Renal cortex interstitium (tissue), 15 donors: ENCODE results near the gene FXYD5. TPM values are rescaled to one million over a fixed set of nuclear protein-coding genes. Genes with fewer than 3 reads are reported as not detected.

ENCODE experiments used
- DNase-seq, 11 donors: peaks; one replicate each; pipeline ENCODE4 v3.0.0-alpha.2; 2013; ENCODE audit warnings: low read depth in 9 of 11, low spot score in 4 of 11; ENCODE audit errors: extremely low read depth in 1 of 11
- long read RNA-seq, 16 experiments: transcript quantifications; one replicate each; lab custom pipeline, GENCODE V29; 2026
- polyA plus RNA-seq, 3 donors: library from polyadenylated mRNA; unstranded; fragments of 120-200 nt; gene quantifications; one replicate each; pipeline ENCODE4 v1.2.1, GENCODE V29; 2013; ENCODE audit not compliant: insufficient read length in 3 of 3

Gene FXYD5
- 10 to 100 TPM; 19.4 to 29.2 (median 22.0) TPM for polyA plus RNA-seq
- long read RNA-seq, donor 1, transcript FXYD5-204 (9 exons, 872 nt): major isoform, 5 of 5 reads
- long read RNA-seq, donor 1, partial matches to known transcripts: 0 of 5 reads
- long read RNA-seq, donor 1, other reads (novel, unspliced or antisense): 0 of 5 reads
- long read RNA-seq, donor 2, transcript FXYD5-204 (9 exons, 872 nt): major isoform, 6 of 9 reads
- long read RNA-seq, donor 2, partial matches to known transcripts: 0 of 9 reads
- long read RNA-seq, donor 2, other reads (novel, unspliced or antisense): 0 of 9 reads
- long read RNA-seq, donor 3, transcript FXYD5-204 (9 exons, 872 nt): major isoform, 9 of 14 reads
- long read RNA-seq, donor 3, partial matches to known transcripts: 0 of 14 reads
- long read RNA-seq, donor 3, other reads (novel, unspliced or antisense): 0 of 14 reads
- long read RNA-seq, donor 4, partial matches to known transcripts: 0 of 5 reads
- long read RNA-seq, donor 4, other reads (novel, unspliced or antisense): 0 of 5 reads
- long read RNA-seq, donor 5, transcript FXYD5-204 (9 exons, 872 nt): major isoform, 10 of 23 reads
- long read RNA-seq, donor 5, partial matches to known transcripts: 7 of 23 reads
- long read RNA-seq, donor 5, other reads (novel, unspliced or antisense): 0 of 23 reads
- long read RNA-seq, donor 6, partial matches to known transcripts: 0 of 6 reads
- long read RNA-seq, donor 6, other reads (novel, unspliced or antisense): 0 of 6 reads
- long read RNA-seq, donor 7, transcript FXYD5-204 (9 exons, 872 nt): major isoform, 7 of 9 reads
- long read RNA-seq, donor 7, partial matches to known transcripts: 0 of 9 reads
- long read RNA-seq, donor 7, other reads (novel, unspliced or antisense): 0 of 9 reads
- long read RNA-seq, donor 8, transcript FXYD5-204 (9 exons, 872 nt): major isoform, 6 of 8 reads
- long read RNA-seq, donor 8, partial matches to known transcripts: 0 of 8 reads
- long read RNA-seq, donor 8, other reads (novel, unspliced or antisense): 0 of 8 reads
- long read RNA-seq, donor 9, transcript FXYD5-204 (9 exons, 872 nt): major isoform, 10 of 14 reads
- long read RNA-seq, donor 9, partial matches to known transcripts: 0 of 14 reads
- long read RNA-seq, donor 9, other reads (novel, unspliced or antisense): 0 of 14 reads
- long read RNA-seq, donor 10, transcript FXYD5-204 (9 exons, 872 nt): major isoform, 8 of 14 reads
- long read RNA-seq, donor 10, partial matches to known transcripts: 0 of 14 reads
- long read RNA-seq, donor 10, other reads (novel, unspliced or antisense): 0 of 14 reads
- long read RNA-seq, donor 11, partial matches to known transcripts: 0 of 7 reads
- long read RNA-seq, donor 11, other reads (novel, unspliced or antisense): 0 of 7 reads
- long read RNA-seq, donor 12, partial matches to known transcripts: 0 of 1 reads
- long read RNA-seq, donor 12, other reads (novel, unspliced or antisense): 0 of 1 reads
- long read RNA-seq, donor 13, transcript FXYD5-201 (8 exons, 1,580 nt): minor isoform, 5 of 14 reads
- long read RNA-seq, donor 13, transcript FXYD5-204 (9 exons, 872 nt): major isoform, 7 of 14 reads
- long read RNA-seq, donor 13, partial matches to known transcripts: 0 of 14 reads
- long read RNA-seq, donor 13, other reads (novel, unspliced or antisense): 0 of 14 reads
- long read RNA-seq, donor 14, partial matches to known transcripts: 0 of 2 reads
- long read RNA-seq, donor 14, other reads (novel, unspliced or antisense): 0 of 2 reads
- long read RNA-seq, donor 15, transcript FXYD5-204 (9 exons, 872 nt): major isoform, 6 of 7 reads
- long read RNA-seq, donor 15, partial matches to known transcripts: 0 of 7 reads
- long read RNA-seq, donor 15, other reads (novel, unspliced or antisense): 0 of 7 reads
- long read RNA-seq, donor 16, transcript FXYD5-204 (9 exons, 872 nt): major isoform, 13 of 17 reads
- long read RNA-seq, donor 16, partial matches to known transcripts: 0 of 17 reads
- long read RNA-seq, donor 16, other reads (novel, unspliced or antisense): 0 of 17 reads

GRCh38 chr19:35154525-35155406 is at the start of gene FXYD5:
Gene FXYD5, plus strand, starts transcription at chr19:35154735. Its CDS starts 816 bp downstream, at chr19:35155551.
- DNase-seq: no peak

- no peak for DNase-seq
Measured at GRCh38 chr19:35105047-35105410, 49.5 kb upstream of the FXYD5 start.

GRCh38 chr19:35105411-35106290 is 48.9 kb upstream of the FXYD5 start:
- no peak for DNase-seq

- DNase-seq: no peak
Measured at GRCh38 chr19:35106291-35106583, 48.3 kb upstream of the FXYD5 start.

- DNase-seq: no peak
Measured at GRCh38 chr19:35106898-35107541, 47.5 kb upstream of the FXYD5 start.

GRCh38 chr19:35107545-35107944 is 47.0 kb upstream of the FXYD5 start:
- no peak for DNase-seq

GRCh38 chr19:35108730-35109129 is 45.8 kb upstream of the FXYD5 start:
- DNase-seq: no peak

- no peak for DNase-seq
Measured at GRCh38 chr19:35109395-35110112, 45.0 kb upstream of the FXYD5 start.

GRCh38 chr19:35110974-35111373 is 43.6 kb upstream of the FXYD5 start:
- DNase-seq: no peak

- DNase-seq: no peak
Measured at GRCh38 chr19:35112995-35113688, 41.4 kb upstream of the FXYD5 start.

- peak in 10 of 11 donors; percentile 62 to 85 (median 74) for DNase-seq
Measured at GRCh38 chr19:35114353-35115176, 40.0 kb upstream of the FXYD5 start.

GRCh38 chr19:35115177-35115951 is 39.2 kb upstream of the FXYD5 start, which contains the start of gene FXYD3:
Gene FXYD3, plus strand, starts transcription at chr19:35115823. Its CDS starts 3,554 bp downstream, at chr19:35119377.
- DNase-seq: no peak
